HCT116 (cell line): ENCODE data around the gene ARHGEF39. TPM values are rescaled to one million over a fixed set of nuclear protein-coding genes. Genes with fewer than 3 reads are reported as not detected.

Source experiments
- ATAC-seq: fragments of 200-7000 bp; cut with Tn5 transposase; 2 replicates; pipeline ENCODE4 v1.9.1; 2020; ENCODE audit warnings: mild to moderate bottlenecking, moderate library complexity
- BruUV-seq: library from RNA; stranded (reverse); fragments of 400-500 nt; replicated peaks from 2 replicates; lab custom pipeline; 2021; lab: Mats Ljungman, UMichigan
- CTCF ChIA-PET: fragments of 300-600 bp; sonication (Branson Sonifier 250); formaldehyde crosslinking; loops from one replicate; lab custom pipeline; 2021; ENCODE audit warnings: antibody characterized with exemption; lab: Charles Lee
- POLR2A ChIA-PET: fragments of 300-600, 350-600 bp; sonication (Branson Sonifier 250); formaldehyde crosslinking; loops from one replicate; lab custom pipeline; 2021; ENCODE audit warnings: antibody characterized with exemption; lab: Charles Lee
- RAD21 ChIA-PET, 2 experiments: fragments of 300-600 bp; sonication (Branson Sonifier 250); formaldehyde crosslinking; loops; one replicate each; lab custom pipeline; 2023; ENCODE audit warnings: low total read pairs in 2 of 2; ENCODE audit not compliant: uncharacterized antibody in 2 of 2, unreplicated experiment in 2 of 2, low non-redundant PET in 1 of 2; lab: Charles Lee
- DNase-seq: peaks from one replicate; pipeline ENCODE4 v3.0.0-alpha.2; 2010; ENCODE audit warnings: low read depth, low spot score
- H2AFZ ChIP-seq: fragments of 200-600 bp; shearing (Covaris generic), sonication (generic); 2 replicates; pipeline ENCODE4 v1.6.1; 2017; ENCODE audit warnings: low read depth, mixed run types, mixed read lengths, antibody characterized with exemption, low read length; ENCODE audit not compliant: poor library complexity, severe bottlenecking
- H3K27ac ChIP-seq: 2 replicates; pipeline ENCODE4 v1.5.1; 2012; ENCODE audit warnings: low read depth, low read length
- H3K27me3 ChIP-seq: fragments of 200-600 bp; sonication (generic); 2 replicates; pipeline ENCODE4 v1.6.1; 2016; ENCODE audit warnings: mixed run types, low read length, mixed read lengths; ENCODE audit not compliant: insufficient read depth
- H3K36me3 ChIP-seq, 2 experiments: fragments of 200-500 bp in 1 of 2; fragments of 200-600 bp in 1 of 2; sonication (Bioruptor generic) in 1 of 2; sonication (generic) in 1 of 2; 2 replicates each; pipeline versions ENCODE4 v1.5.1 to v1.6.1; 2014 to 2016; ENCODE audit warnings: low read length in 2 of 2, inconsistent platforms in 1 of 2, mixed read lengths in 1 of 2, mixed run types in 1 of 2; ENCODE audit not compliant: insufficient read depth in 2 of 2, control insufficient read depth in 1 of 2
- H3K4me1 ChIP-seq, 2 experiments: fragments of 200-600 bp in 1 of 2; sonication (generic) in 1 of 2; 2 replicates each; pipeline versions ENCODE4 v1.5.1 to v1.6.1; 2012 to 2017; ENCODE audit warnings: low read length in 2 of 2, inconsistent platforms in 1 of 2, mild to moderate bottlenecking in 1 of 2, mixed read lengths in 1 of 2, mixed run types in 1 of 2, moderate library complexity in 1 of 2; ENCODE audit not compliant: insufficient read depth in 2 of 2, control insufficient read depth in 1 of 2
- H3K4me2 ChIP-seq: fragments of 200-600 bp; sonication (generic); 2 replicates; pipeline ENCODE4 v1.6.1; 2017; ENCODE audit warnings: mixed run types, low read length, mixed read lengths
- H3K4me3 ChIP-seq, 2 experiments: fragments of 200-600 bp in 1 of 2; sonication (generic) in 1 of 2; replicated peaks in 1 of 2; 2 replicates each; pipeline ENCODE4 v1.5.1; 2011 to 2016; ENCODE audit warnings: low read length in 2 of 2, control low read depth in 1 of 2, low read depth in 1 of 2, mild to moderate bottlenecking in 1 of 2, mixed read lengths in 1 of 2, mixed run types in 1 of 2
- H3K79me2 ChIP-seq: fragments of 200-600 bp; sonication (generic); 2 replicates; pipeline ENCODE4 v1.6.1; 2017; ENCODE audit warnings: mild to moderate bottlenecking, mixed run types, low read length, moderate library complexity, mixed read lengths; ENCODE audit not compliant: insufficient read depth
- H3K9ac ChIP-seq: fragments of 200-600 bp; sonication (generic); 2 replicates; pipeline ENCODE4 v1.6.1; 2016; ENCODE audit warnings: low read length, mixed read lengths
- H3K9me2 ChIP-seq: fragments of 200-600 bp; sonication (generic), shearing (Covaris generic); 2 replicates; pipeline ENCODE4 v1.6.1; 2017; ENCODE audit warnings: mixed run types, mild to moderate bottlenecking, moderate library complexity; ENCODE audit not compliant: insufficient read depth
- H3K9me3 ChIP-seq, 2 experiments: fragments of 200-500 bp in 1 of 2; fragments of 200-600 bp in 1 of 2; sonication (Bioruptor generic) in 1 of 2; sonication (generic) in 1 of 2; 2 replicates each; pipeline ENCODE4 v1.6.1; 2014 to 2017; ENCODE audit warnings: low read length in 2 of 2, mixed read lengths in 2 of 2, inconsistent platforms in 1 of 2, low read depth in 1 of 2, mild to moderate bottlenecking in 1 of 2, mixed run types in 1 of 2, moderate library complexity in 1 of 2; ENCODE audit not compliant: control insufficient read depth in 1 of 2, insufficient read depth in 1 of 2
- H4K20me1 ChIP-seq: fragments of 200-600 bp; sonication (generic), shearing (Covaris generic); 2 replicates; pipeline ENCODE4 v1.6.1; 2017; ENCODE audit warnings: mixed run types, mild to moderate bottlenecking, moderate library complexity; ENCODE audit not compliant: insufficient read depth
- CBX3 ChIP-seq: IDR thresholded peaks from 2 replicates; pipeline ENCODE4 v1.6.1; 2012; ENCODE audit warnings: low read depth
- EGR1 ChIP-seq: IDR thresholded peaks from 2 replicates; pipeline ENCODE4 v1.6.1; 2012; ENCODE audit warnings: low read depth
- ELF1 ChIP-seq: IDR thresholded peaks from 2 replicates; pipeline ENCODE4 v1.6.1; 2012; ENCODE audit warnings: low read depth, borderline replicate concordance
- EZH2phosphoT487 ChIP-seq: fragments of 200-600 bp; IDR thresholded peaks from 2 replicates; pipeline ENCODE4 v1.6.1; 2018; ENCODE audit warnings: antibody characterized with exemption, borderline replicate concordance
- FOSL1 ChIP-seq: IDR thresholded peaks from 2 replicates; pipeline ENCODE4 v1.6.1; 2012; ENCODE audit warnings: low read depth
- JUND ChIP-seq: IDR thresholded peaks from 2 replicates; pipeline ENCODE4 v1.6.1; 2012
- POLR2A ChIP-seq: IDR thresholded peaks from 2 replicates; pipeline ENCODE4 v1.7.0; 2011; ENCODE audit warnings: borderline replicate concordance; ENCODE audit not compliant: insufficient read depth, insufficient read length; ENCODE audit errors: extremely low read depth
- RAD21 ChIP-seq: IDR thresholded peaks from 2 replicates; pipeline ENCODE4 v1.6.1; 2012; ENCODE audit warnings: low read depth, mild to moderate bottlenecking
- SP1 ChIP-seq: IDR thresholded peaks from 2 replicates; pipeline ENCODE4 v1.6.1; 2012; ENCODE audit warnings: low read depth
- SRF ChIP-seq: IDR thresholded peaks from 2 replicates; pipeline ENCODE4 v1.6.1; 2012; ENCODE audit warnings: low read depth
- ZFX ChIP-seq: fragments of 450-650 bp; IDR thresholded peaks from 2 replicates; pipeline ENCODE4 v1.6.1; 2017
- ZNF274 ChIP-seq: fragments of 200-500 bp; sonication (Bioruptor generic); IDR thresholded peaks from 2 replicates; pipeline ENCODE4 v1.6.1; 2014; ENCODE audit warnings: mild to moderate bottlenecking, low read depth, low read length, inconsistent platforms
- intact Hi-C: fragments of 100-400 bp; cut with micrococcal nuclease; formaldehyde crosslinking; loops from 2 replicates; pipeline ENCODE4 v1.10.0; 2022
- total RNA-seq: library from RNA; stranded (reverse); gene quantifications from one replicate; pipeline ENCODE4 v1.2.1, GENCODE V29; 2021; ENCODE audit not compliant: unreplicated experiment
- TF ChIP-seq, protein P1 (sequence below): IDR thresholded peaks from 2 replicates; pipeline ENCODE4 v1.6.1; 2012; ENCODE audit warnings: low read depth

Gene ARHGEF39
- total RNA-seq, 1 experiment from 2014 or later = 29.8 TPM

DNA sequence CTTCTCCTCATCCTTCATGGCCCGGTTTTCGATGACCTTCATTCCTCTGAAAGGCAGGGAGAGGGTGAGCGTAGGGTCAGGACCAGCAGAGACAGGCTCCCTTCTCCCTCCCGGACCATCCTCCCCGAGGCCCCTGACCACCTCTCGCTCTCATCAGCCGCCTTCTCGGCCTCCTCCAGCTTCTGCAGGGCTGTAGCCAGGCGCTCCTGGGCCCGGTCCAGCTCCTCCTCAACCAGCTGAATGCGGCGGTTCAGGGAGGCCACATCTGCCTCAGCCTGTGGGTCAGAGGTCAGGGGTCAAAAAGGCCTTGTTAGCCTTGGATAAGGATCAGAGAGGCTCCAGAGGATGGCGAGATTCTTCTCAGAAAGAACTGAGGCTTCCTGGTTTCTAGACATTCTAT lies 20.5 kb upstream of the ARHGEF39 start:
- Histone ChIP-seq H3K9me3 (no peaks in the 10 kb centered on the region), H3K27ac (no peak overlapping the region), H3K79me2 (peaks cover 45% of the 10 kb centered on the region), H3K4me3 (no peak overlapping the region), H3K9me2 (no peaks in the 10 kb centered on the region), H4K20me1 (no peaks in the 10 kb centered on the region), H3K27me3 (no peaks in the 10 kb centered on the region), H3K4me1 (peaks cover 13 to 19% of the 10 kb centered on the region in 2 experiments), H2AFZ (no peak overlapping the region), H3K4me2 (no peak overlapping the region), H3K36me3 (peaks cover 45 to 63% of the 10 kb centered on the region in 2 experiments; a peak in 3 of 4 replicates), H3K9ac (no peak overlapping the region)
- POLR2A ChIA-PET = no interaction called here
- intact Hi-C loops = no loop called here
- RAD21 ChIA-PET = no interaction called here
- no TSS peak for BruUV-seq
- ATAC-seq = no peak
- CTCF ChIA-PET = no interaction called here
- TF ChIP-seq FOSL1 = no peak
- no peak for TF ChIP-seq ZNF274
- TF ChIP-seq POLR2A = no peak
- no peak for TF ChIP-seq CBX3
- TF ChIP-seq, all 23 proteins: peak for 0
- no peak for DNase-seq

DNA sequence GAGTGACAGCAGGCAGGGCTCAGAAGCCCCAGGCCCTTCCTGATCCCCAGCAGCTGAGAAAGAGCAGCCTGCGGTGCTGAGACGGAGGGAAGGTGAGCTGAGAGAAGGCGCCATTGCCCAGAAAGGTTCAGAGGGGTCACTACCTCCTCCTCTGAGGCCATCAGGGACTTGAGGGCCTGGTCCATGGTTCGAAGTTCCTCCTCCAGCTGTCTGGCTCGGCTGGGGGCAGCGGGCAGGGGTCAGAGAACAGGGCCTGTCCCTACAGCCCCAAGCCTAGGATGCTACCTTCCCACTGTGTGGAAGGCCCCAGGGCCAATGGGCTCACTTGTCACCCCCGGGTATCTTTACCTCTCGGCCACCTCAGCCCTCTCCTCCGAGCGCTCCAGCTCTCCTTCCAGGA lies 19.9 kb upstream of the ARHGEF39 start:
- CTCF ChIA-PET = no interaction called here

More for the DNA sequence above, 19.9 kb upstream of the ARHGEF39 start:
- Histone ChIP-seq H2AFZ (no peak overlapping the region), H3K27ac (no peak overlapping the region), H4K20me1 (no peaks in the 10 kb centered on the region), H3K9ac (no peak overlapping the region), H3K27me3 (no peaks in the 10 kb centered on the region), H3K9me2 (no peaks in the 10 kb centered on the region), H3K4me1 (peaks cover 13 to 19% of the 10 kb centered on the region in 2 experiments), H3K36me3 (peaks cover 45 to 63% of the 10 kb centered on the region in 2 experiments; a peak in 3 of 4 replicates), H3K9me3 (no peaks in the 10 kb centered on the region), H3K4me3 (no peak overlapping the region), H3K79me2 (peaks cover 45% of the 10 kb centered on the region), H3K4me2 (no peak overlapping the region)
- POLR2A ChIA-PET = no interaction called here
- no peak for ATAC-seq
- BruUV-seq = no TSS peak
- intact Hi-C loops = no loop called here
- TF ChIP-seq FOSL1 (no peak), EZH2phosphoT487 (no peak), JUND (no peak), EGR1 (no peak), RAD21 (no peak), ELF1 (no peak), SRF (no peak), CBX3 (no peak), ZFX (no peak), SP1 (no peak)
- TF ChIP-seq, protein P1, sequence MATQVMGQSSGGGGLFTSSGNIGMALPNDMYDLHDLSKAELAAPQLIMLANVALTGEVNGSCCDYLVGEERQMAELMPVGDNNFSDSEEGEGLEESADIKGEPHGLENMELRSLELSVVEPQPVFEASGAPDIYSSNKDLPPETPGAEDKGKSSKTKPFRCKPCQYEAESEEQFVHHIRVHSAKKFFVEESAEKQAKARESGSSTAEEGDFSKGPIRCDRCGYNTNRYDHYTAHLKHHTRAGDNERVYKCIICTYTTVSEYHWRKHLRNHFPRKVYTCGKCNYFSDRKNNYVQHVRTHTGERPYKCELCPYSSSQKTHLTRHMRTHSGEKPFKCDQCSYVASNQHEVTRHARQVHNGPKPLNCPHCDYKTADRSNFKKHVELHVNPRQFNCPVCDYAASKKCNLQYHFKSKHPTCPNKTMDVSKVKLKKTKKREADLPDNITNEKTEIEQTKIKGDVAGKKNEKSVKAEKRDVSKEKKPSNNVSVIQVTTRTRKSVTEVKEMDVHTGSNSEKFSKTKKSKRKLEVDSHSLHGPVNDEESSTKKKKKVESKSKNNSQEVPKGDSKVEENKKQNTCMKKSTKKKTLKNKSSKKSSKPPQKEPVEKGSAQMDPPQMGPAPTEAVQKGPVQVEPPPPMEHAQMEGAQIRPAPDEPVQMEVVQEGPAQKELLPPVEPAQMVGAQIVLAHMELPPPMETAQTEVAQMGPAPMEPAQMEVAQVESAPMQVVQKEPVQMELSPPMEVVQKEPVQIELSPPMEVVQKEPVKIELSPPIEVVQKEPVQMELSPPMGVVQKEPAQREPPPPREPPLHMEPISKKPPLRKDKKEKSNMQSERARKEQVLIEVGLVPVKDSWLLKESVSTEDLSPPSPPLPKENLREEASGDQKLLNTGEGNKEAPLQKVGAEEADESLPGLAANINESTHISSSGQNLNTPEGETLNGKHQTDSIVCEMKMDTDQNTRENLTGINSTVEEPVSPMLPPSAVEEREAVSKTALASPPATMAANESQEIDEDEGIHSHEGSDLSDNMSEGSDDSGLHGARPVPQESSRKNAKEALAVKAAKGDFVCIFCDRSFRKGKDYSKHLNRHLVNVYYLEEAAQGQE = no peak
- no peak for DNase-seq
- RAD21 ChIA-PET = no interaction called here
